ENCODE measurements around the gene CCDC74B. TPM values are rescaled to one million over a fixed set of nuclear protein-coding genes. Genes with fewer than 3 reads are reported as not detected.
"Not testable (repeated sequence)": the region's sequence is repeated elsewhere in the genome, so short reads cannot be mapped to it uniquely, and the experiment has no call there.

CCDC74B gene
- total RNA-seq, 4 donors from 2014 or later, result 1.2 to 10.4 (median 1.6) TPM

- no peak for ATAC-seq (ENCODE audit: low FRiP score)
- no peak for DNase-seq (ENCODE audit: low spot score)
- no peak for TF ChIP-seq CTCF (IDR thresholded peaks at IDR 0.05)
Observed at GRCh38 chr2:130150181-130151144, 5.6 kb upstream of the CCDC74B start.

GRCh38 chr2:130148515-130148914 lies 3.6 kb upstream of the CCDC74B start:
- ATAC-seq (ENCODE audit: low FRiP score); DNase-seq (ENCODE audit: low spot score): not testable (repeated sequence)

GRCh38 chr2:130143266-130144039 lies 1.5 kb downstream of the CCDC74B start:
- not testable (repeated sequence) for DNase-seq (ENCODE audit: low spot score); ATAC-seq (ENCODE audit: low FRiP score)

GRCh38 chr2:130142396-130143265 lies 2.3 kb downstream of the CCDC74B start:
- DNase-seq (ENCODE audit: low spot score); ATAC-seq (ENCODE audit: low FRiP score): not testable (repeated sequence)

GRCh38 chr2:130141645-130142370 lies 3.1 kb downstream of the CCDC74B start:
- not testable (repeated sequence) for ATAC-seq (ENCODE audit: low FRiP score); DNase-seq (ENCODE audit: low spot score)

- not testable (repeated sequence) for DNase-seq (ENCODE audit: low spot score); ATAC-seq (ENCODE audit: low FRiP score)
Observed at GRCh38 chr2:130141002-130141401, 3.9 kb downstream of the CCDC74B start.

- not testable (repeated sequence) for ATAC-seq (ENCODE audit: low FRiP score); DNase-seq (ENCODE audit: low spot score)
Observed at GRCh38 chr2:130140516-130140915, 4.4 kb downstream of the CCDC74B start.

- not testable (repeated sequence) for DNase-seq (ENCODE audit: low spot score); ATAC-seq (ENCODE audit: low FRiP score)
Observed at GRCh38 chr2:130139331-130140280, 5.3 kb downstream of the CCDC74B start.

GRCh38 chr2:130138841-130139251 lies 6.1 kb downstream of the CCDC74B start:
- not testable (repeated sequence) for DNase-seq (ENCODE audit: low spot score); ATAC-seq (ENCODE audit: low FRiP score)

- ATAC-seq (ENCODE audit: low FRiP score); DNase-seq (ENCODE audit: low spot score): not testable (repeated sequence)
Observed at GRCh38 chr2:130138326-130138725, 6.6 kb downstream of the CCDC74B start.

GRCh38 chr2:130137118-130137517 lies 7.8 kb downstream of the CCDC74B start:
- ATAC-seq (ENCODE audit: low FRiP score); DNase-seq (ENCODE audit: low spot score): not testable (repeated sequence)

GRCh38 chr2:130136546-130136945 lies 8.4 kb downstream of the CCDC74B start:
- DNase-seq (ENCODE audit: low spot score); ATAC-seq (ENCODE audit: low FRiP score): not testable (repeated sequence)
